Activated T-cell treated with anti-CD3 and anti-CD28 coated beads, Interleukin-2, amount 50 U/mL, for 1 hour (primary cell): ENCODE data around the gene ATP1B3.
"Not testable (repeated sequence)": the region's sequence is repeated elsewhere in the genome, so short reads cannot be mapped to it uniquely, and the experiment has no call there.

Experiments
- DNase-seq: peaks from one replicate; pipeline ENCODE4 v3.0.0-alpha.2; 2020

The ATP1B3 gene

DNA sequence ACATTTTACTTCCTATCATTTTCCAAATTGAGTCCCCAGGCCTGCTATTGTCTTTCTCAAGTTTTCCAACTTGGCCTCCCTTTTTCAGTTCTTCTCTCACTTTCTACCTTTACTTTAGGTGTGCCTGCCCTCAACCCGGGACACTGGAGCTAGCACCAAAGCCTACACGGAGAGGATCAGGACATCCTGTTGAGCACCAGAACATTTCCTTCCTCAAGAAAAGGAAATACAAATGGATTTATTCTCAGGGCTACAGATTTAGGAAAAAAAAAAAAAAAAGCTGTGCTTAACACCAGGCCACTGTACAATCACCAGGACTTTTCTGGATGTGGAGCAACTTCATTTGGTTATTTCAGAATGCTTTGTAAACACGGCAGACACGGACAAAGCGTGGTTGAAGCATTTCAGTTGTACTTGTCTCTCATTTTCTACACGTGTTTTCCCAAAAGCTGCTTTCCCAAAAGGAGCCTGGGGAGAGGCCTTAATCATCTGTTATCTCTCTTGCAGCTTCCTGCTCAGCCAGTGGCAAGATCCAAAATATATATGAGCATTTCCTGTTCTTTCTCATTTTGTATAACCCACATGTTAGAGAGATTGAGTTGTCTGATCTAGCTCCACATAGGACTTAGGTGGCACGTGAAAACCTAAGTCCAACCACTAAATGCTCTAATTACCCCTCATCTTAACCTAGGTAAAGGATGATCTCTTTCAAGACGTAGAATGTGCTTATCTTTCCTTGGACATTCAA, 15.5 kb upstream of the ATP1B3 start:
- DNase-seq: no peak

DNA sequence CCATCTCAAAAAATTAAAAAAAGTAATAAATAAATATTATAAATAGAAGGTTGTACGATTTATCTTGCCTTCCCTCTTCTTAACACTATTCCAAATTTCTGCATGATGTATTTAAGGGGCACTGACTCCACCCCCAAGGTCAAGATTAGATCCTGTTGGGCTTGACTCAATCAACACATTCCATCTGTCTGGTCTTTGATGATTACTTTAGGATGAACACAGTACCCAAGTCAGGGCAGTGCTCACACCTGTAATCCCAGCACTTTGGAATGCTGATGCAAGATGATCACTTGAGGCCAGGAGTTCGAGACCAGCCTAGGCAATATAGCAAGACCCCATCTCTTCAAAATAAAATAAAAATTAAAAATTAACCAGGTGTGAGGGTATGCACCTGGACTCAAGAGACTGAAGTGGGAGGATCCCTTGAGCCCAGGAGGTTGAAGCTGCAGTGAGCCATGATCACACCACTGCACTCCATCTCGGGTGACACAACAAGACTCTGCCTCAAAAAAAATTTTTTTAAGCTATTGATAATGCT, 14.1 kb upstream of the ATP1B3 start:
- no peak for DNase-seq

DNA sequence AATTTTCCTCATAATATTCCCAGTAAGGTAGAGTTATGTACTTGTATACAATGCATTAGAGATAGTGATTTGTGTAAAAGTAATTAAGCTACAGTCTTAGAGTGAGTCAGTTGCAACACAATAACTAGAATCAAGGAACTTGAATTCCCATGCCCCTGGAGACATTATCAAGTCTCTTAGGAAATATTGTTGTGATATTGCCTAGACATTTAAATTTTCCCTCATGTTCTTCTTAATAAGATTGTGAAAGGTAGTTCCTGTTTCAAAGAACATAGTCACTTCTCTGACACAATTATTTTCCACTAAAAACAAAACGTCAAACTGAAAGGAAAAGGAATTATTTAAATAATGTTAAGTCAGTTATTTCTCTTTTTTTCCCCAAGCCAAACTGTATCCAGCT, 13.0 kb upstream of the ATP1B3 start:
- no peak for DNase-seq

DNA sequence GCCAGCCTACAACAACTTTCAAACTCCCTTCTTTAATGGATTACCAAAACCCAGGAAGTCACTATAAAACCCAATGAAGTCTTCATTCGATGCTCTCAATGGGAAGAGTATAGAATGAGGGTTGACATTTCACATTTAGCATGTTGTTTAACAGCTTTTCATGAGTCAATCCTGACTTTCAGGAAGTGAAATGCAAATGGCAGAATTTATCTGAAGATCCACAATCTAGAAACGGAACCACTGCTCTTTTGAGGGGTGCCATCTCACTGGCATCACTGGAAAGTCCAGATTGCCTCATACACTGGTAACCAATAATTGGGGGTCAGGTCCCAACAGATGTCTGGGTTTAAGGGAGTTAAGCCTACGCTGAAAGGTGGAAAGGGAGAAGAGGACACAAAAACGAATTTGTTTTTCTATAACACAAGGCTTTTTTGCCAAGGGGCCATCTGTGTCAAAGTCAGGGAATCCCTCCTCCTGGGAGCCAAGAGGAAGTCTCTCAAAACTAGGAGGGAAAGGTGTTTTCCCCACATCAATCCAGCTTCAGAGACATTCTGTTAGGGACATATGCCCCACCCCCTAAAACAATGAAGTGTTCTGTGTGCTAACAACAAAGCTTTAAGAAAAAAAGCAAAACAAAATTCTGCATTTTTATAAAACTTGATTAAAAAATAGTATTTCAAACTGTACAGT, 12.0 kb upstream of the ATP1B3 start:
- no peak for DNase-seq

DNA sequence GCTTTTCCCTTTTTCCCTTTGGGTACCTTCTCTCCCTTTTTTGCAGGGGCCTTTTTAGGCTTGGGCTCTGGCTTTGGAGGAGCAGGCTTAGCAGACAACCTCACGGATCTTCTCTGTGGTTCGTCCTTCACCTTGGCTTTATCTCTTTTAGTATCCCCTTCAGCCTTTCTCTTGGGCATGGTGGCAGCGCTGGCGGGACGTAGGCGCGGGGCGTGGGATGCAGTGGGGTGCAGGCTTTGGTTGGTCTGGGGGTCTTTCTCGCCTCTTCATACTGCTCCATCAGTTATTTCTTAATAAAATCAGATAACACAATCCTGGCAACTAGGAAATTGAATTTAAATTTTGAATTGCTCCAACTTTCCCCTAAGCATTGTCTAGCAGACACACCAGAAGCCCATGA, 11.3 kb upstream of the ATP1B3 start:
- no peak for DNase-seq

DNA sequence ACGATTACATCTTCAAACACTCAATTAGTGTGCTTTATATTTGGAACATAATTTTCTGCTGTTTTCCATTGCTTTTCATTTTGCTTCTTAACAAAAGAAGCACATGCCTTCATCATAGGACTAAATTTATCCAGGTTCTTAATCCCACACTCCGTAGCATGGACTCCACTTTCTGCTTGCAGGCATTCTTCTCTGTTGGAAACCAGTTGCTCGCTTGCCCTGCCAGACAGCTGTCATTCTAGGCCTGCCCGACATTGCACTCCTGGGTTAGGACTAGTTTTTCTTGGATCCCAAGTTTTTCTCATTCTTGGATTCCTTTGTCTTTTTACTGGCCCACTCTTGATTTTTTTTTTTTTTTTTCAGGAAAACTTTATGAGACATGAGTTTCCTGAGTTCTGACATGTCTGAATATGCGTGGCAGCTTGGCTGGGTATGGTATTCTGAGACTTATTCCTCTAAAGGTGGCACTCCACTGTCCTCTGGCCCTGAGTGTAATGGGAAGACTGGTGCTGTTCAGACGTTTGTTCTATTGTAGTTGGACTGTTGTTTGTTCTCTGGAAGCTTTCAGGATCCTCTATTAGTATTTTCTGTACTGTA, 6.3 kb upstream of the ATP1B3 start:
- no peak for DNase-seq

DNA sequence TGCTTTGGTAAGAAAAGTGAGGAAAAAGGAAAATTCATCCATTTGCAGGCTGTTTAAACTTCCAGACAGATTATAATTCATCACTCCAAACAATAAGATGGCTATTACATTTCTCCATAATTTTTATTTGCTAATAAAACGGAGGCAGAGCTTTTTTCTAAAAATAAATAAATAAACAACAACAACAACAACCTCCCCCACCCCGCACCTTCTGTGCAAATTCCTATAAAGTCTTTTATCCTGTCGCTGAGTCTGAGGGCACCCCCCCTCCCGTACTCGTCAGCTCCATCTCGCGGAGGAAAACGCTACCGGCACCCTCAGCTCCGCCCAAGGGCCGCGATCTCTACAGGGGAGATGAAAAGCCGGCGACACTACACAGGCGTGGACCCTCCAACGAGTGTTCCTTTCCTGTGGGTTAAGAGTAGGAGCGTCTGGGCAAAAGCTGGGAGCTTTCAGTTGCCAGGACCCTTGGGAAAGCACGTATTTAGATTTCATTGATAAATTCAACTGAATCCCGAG, 1.0 kb upstream of the ATP1B3 start:
- DNase-seq: peak; percentile 84

DNA sequence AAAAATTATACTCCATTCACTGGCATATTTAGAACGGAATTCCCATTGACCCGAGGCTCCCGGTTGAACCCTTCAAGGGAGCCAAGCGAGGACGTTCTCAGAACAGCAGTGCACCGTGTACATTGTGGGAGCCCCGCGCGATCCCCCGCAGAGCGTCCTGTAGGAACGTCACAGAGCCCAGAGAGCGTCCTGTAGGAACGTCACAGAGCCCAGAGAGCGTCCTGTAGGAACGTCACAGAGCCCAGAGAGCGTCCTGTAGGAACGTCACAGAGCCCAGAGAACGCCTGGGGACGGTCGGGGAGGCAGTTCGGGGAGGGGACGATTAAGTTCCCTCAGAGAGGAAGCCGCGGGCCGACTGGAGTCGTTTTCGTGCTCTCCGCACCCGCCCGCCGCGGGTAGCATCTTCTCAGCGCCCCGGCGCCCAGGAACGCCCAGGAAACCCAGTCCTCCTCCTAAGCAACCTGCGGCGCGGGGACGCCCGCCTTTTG, 506 bp upstream of the ATP1B3 start:
- DNase-seq: peak; percentile 84

DNA sequence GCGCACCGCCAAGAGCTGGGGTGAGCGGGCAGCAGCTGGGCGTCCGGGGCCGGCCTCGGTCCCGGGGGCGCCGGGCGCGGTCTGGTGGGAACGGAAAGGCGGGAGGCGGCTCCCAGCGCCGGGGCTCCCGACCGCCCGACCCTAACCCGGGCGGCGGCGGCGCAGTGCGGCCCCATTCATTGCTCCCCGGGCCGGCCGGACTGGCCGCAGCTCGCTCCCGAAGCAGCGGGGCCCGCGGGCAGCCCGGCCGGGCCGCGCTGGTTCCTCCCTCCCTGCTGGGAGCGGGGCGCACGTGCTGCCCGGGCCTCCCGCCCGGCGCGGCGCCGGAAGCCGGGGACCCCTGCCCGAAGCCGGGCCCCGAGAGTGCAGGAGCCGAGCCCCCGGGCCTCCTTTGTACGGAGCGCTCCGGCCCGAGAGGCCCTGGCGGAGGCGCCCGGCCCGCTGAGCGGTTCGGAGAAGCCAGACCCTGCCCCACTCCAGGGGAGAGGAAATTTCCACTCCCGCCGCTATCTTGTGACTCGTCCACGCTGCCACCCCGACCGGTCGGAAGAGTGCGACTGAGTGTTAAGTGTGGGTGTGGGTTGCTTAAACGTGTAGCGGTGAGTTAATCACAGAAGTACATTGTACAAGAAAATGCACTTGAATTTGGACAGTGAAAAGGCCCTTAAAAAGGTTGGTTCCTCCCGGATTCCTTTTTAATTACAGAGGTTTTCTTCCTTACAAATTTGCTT, 613 bp downstream of the ATP1B3 start:
- DNase-seq: peak; percentile 67

GRCh38 chr3:141877911-141878310, 1.5 kb downstream of the ATP1B3 start:
- no peak for DNase-seq

DNA sequence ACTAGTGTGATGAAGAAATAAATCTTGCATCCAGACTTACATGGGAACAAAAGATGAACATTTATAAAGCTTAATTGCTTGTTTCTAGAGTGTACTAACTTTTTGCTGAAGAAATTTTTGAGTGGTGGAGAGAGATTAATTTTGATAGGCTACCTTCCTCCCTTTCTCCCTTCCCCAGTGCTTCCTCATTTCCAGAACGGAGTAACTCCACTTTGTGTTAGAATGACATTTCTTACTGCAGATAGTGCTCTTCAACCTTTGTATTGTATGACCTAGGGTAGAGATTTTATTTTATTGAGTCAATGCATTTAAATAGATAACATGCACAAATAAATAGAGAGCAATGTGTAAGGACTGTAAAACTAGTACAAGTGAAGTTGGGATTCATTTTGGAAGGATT, 1.9 kb downstream of the ATP1B3 start:
- DNase-seq: no peak

DNA sequence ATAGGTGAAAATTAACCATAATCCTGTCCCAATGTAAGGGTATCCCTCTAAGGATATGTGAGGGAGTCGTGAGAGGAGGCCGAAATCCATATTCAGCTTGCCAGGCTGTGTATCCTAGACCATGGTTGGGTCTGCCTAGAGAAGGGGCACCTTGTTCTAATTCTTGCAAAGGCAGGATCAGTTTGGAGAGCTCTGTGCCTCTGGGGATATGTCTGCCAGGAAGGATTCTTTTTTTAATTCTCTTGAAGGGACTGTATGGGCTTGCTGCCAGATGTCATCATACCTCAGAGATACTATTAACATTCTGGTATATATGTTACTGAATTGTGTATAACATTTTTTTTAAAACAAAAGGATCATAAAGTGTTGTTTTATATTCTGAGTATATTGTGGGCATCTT, 2.4 kb downstream of the ATP1B3 start:
- DNase-seq: no peak

GRCh38 chr3:141881702-141882101, 5.3 kb downstream of the ATP1B3 start:
- no peak for DNase-seq

GRCh38 chr3:141887051-141887450, 10.6 kb downstream of the ATP1B3 start:
- DNase-seq: no peak

DNA sequence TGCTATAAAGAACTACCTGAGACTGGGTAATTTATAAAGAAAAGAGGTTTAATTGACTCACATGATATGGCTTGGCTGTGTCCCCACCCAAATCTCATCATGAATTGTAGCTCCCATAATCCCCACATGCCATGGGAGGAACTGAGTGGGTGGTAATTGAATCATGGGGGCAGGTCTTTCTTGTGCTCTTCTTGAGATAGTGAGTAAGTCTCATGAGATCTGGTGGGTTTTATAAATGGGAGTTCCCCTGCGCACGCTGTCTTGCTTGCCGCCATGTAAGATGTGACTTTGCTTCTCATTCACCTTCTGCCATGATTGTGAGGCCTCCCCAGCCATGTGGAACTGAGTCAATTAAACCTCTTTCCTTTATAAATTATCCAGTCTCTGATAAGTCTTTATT, 12.1 kb downstream of the ATP1B3 start:
- DNase-seq: not testable (repeated sequence)

DNA sequence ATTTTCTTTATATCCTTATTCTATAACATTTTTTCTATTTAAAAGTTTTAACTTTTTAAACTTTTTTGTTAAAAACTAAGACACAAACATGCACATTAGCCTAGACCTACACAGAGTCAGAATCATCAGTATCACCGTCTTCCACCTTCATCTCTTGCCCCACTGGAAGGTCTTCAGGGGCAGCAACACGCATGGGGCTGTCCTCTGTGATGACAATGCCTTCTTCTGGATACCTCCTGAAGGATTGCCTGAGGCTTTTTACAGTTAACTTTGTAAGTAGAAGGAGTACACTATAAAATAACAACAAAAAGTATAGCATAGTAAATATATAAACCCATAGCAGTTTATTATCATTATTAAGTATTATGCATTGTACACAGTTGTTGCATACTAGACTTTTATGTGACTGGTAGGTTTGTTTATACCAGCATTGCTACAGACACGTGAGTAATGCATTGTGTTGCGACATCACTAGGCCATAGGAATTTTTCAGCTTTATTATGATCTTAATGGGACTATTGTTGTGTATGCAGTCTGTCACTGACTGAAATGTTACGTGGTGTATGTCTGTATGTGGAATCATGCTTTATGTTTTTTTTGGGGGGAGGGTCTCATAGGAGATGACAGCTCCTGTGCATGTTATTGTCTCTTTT, 18.2 kb downstream of the ATP1B3 start:
- no peak for DNase-seq

- DNase-seq: no peak
Observed at GRCh38 chr3:141895731-141896130, 19.3 kb downstream of the ATP1B3 start.

- no peak for DNase-seq
Observed at GRCh38 chr3:141898908-141899307, 22.5 kb downstream of the ATP1B3 start.

DNA sequence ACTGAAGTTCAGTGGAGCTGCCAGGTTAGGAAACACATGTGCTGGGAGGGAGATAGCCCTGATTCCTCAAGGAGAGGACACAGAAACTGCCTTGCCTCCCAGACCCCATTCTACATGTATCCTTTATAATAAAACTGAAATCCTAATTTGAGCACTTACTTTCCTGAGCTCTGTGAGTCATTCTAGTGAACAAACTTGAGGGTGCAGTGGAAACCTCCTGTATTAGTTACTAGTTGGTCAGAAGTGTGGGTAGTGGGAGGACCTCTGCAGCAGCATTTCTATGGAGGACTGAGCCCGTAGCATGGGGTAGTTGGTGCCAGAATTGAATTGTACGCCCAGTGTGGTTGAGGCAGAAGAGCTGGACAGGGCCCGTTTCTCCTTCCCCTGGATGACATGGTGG, 23.9 kb downstream of the ATP1B3 start:
- no peak for DNase-seq

DNA sequence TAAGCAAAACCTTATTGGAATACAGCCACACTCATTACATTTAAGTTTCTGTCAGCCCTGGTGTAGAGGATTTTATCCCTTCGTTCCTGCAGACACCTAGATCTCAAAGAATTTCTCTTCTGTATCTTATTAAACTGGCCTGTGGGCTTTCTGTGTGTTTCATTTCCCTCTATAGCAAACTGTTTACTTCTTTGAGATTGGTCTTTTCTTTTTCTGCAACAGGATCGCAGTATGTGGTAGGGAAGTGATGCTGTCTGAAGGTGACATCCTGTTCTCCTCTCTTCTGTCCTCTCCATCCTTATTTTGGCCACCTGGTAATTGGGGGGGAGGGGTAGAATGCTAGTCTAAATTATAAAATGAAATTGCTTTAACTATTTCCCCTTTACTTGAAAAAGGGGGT, 25.5 kb downstream of the ATP1B3 start:
- no peak for DNase-seq

DNA sequence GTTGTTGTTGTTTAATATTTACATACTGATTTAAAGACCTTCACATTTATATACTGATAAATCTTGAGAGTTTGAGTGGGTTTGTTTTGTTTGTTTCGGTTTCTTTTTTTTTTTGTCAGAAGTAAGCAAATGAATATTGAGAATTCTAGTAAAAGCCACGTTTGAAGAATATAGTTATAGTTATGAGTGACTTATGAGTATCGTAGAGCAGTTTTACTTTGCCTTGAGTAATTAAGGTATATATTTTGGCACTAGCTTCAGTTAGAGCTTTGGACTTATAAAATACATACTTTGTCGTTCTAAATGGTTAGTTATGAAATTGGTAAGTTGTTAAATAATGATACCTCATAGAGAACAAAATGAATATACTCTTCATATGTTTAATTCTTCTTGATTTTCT, 27.8 kb downstream of the ATP1B3 start:
- DNase-seq: no peak

GRCh38 chr3:141905129-141905528, 28.7 kb downstream of the ATP1B3 start:
- no peak for DNase-seq
